Kidney (tissue), 14 donors: ENCODE data around the gene LAMA5. TPM values are rescaled to one million over a fixed set of nuclear protein-coding genes. Genes with fewer than 3 reads are reported as not detected.
A peak's percentile ranks its signal among the peaks of the same experiment; 100 is the strongest.

Experiments
- DNase-seq, 5 donors: peaks; one replicate each; pipeline ENCODE4 v3.0.0-alpha.2; 2013 to 2020
- FAIRE-seq: peaks from 2 replicates; lab custom pipeline; 2012; peaks lifted over from hg19 to GRCh38; lab: Jason Lieb, UNC
- H3K27ac ChIP-seq, 2 donors: one replicate each; pipeline ENCODE4 v1.7.0; 2013; ENCODE audit warnings: low read depth in 2 of 2, low read length in 2 of 2, inconsistent platforms in 1 of 2
- H3K27me3 ChIP-seq: one replicate; pipeline ENCODE4 v1.7.1; 2013; ENCODE audit warnings: low read length, inconsistent platforms; ENCODE audit not compliant: control insufficient read depth, insufficient read depth
- H3K36me3 ChIP-seq, 3 donors: one replicate each; pipeline versions ENCODE4 v1.7.0 to v1.7.1; 2013; ENCODE audit warnings: low read length in 3 of 3, control low read depth in 1 of 3, inconsistent platforms in 1 of 3; ENCODE audit not compliant: insufficient read depth in 3 of 3, control insufficient read depth in 2 of 3
- H3K4me1 ChIP-seq, 3 donors: one replicate each; pipeline versions ENCODE4 v1.7.0 to v1.7.1; 2013; ENCODE audit warnings: low read length in 3 of 3, inconsistent platforms in 1 of 3, low read depth in 1 of 3; ENCODE audit not compliant: control insufficient read depth in 2 of 3, insufficient read depth in 2 of 3
- H3K4me3 ChIP-seq, 3 donors: one replicate each; pipeline versions ENCODE4 v1.7.0 to v1.8.1; 2013; ENCODE audit warnings: low read length in 3 of 3, control low read depth in 1 of 3, inconsistent platforms in 1 of 3
- H3K9ac ChIP-seq, 3 donors: one replicate each; pipeline versions ENCODE4 v1.7.0 to v1.7.1; 2013; ENCODE audit warnings: low read length in 3 of 3, control low read depth in 1 of 3, inconsistent platforms in 1 of 3
- H3K9me3 ChIP-seq, 3 donors: one replicate each; pipeline versions ENCODE4 v1.7.0 to v1.7.1; 2013; ENCODE audit warnings: low read length in 3 of 3, control low read depth in 1 of 3, inconsistent platforms in 1 of 3; ENCODE audit not compliant: control insufficient read depth in 2 of 3, insufficient read depth in 1 of 3
- CTCF ChIP-seq: IDR thresholded peaks from 3 replicates; pipeline ENCODE4 v1.5.1; 2012; ENCODE audit warnings: mild to moderate bottlenecking, moderate library complexity, borderline replicate concordance; ENCODE audit not compliant: insufficient read depth; ENCODE audit errors: extremely low read depth
- intact Hi-C: fragments of 100-400 bp; cut with DNase I; formaldehyde crosslinking; loops from one replicate; pipeline ENCODE4 v1.11.1; 2022
- polyA plus RNA-seq: library from polyadenylated mRNA; stranded (reverse); fragments of 350-450 nt; fragmentation: Illumina TruSeq; extraction: RNeasy Lipid Tissue Mini Kit (QIAGEN cat#74804); gene quantifications from one replicate; pipeline ENCODE4 v1.2.3, GENCODE V29; 2014; ENCODE audit warnings: low read depth, low replicate concordance; ENCODE audit not compliant: insufficient read depth
- total RNA-seq: library from RNA; stranded (reverse); fragmentation: NEBNext Ultra II Directional; extraction: Animal tissue kit (Norgen Biotek cat#: 25700); gene quantifications from one replicate; pipeline ENCODE4 v1.2.1, GENCODE V29; 2021
- donor health status: control.
- donor health status: control.
- donor health status: control.
- donor health status: control.
- donor health status: control.
- donor health status: DM: yes; HTN: yes; CAD: no.
- donor health status: Normal renal cell carcinoma (clear cell type).

The LAMA5 gene
- total and polyA plus RNA-seq, 2 donors from 2014 or later = 94.0 to 342 TPM

GRCh38 chr20:62274332-62274950 is 92.7 kb downstream of the LAMA5 start:
- intact Hi-C loops = no loop called here
- H3K4me1 ChIP-seq = no peaks in the 10 kb centered on the region
- H3K27ac ChIP-seq = no peak overlapping the region
- no peak for TF ChIP-seq CTCF
- H3K36me3 ChIP-seq = peaks cover 5 to 32% (median 18%) of the 10 kb centered on the region in 3 donors
- no peak overlapping the region for H3K4me3 ChIP-seq
- no peaks in the 10 kb centered on the region for H3K9me3 ChIP-seq
- peak in 4 of 5 donors; percentile 60 to 76 (median 70) for DNase-seq
- H3K9ac ChIP-seq = no peak overlapping the region
- H3K27me3 ChIP-seq = no peaks in the 10 kb centered on the region
- FAIRE-seq = no peak

- no peak for FAIRE-seq
- no peak overlapping the region for H3K4me3 ChIP-seq
- no peak for DNase-seq
- H3K36me3 ChIP-seq = peaks cover 5 to 27% (median 18%) of the 10 kb centered on the region in 3 donors
- no peak overlapping the region for H3K9ac ChIP-seq
- TF ChIP-seq CTCF = no peak
- no peaks in the 10 kb centered on the region for H3K9me3 ChIP-seq
- H3K4me1 ChIP-seq = no peaks in the 10 kb centered on the region
- no peak overlapping the region for H3K27ac ChIP-seq
- no peaks in the 10 kb centered on the region for H3K27me3 ChIP-seq
- intact Hi-C loops = no loop called here
Measured at GRCh38 chr20:62273416-62273815, 93.7 kb downstream of the LAMA5 start.

GRCh38 chr20:62272200-62272599 is 94.9 kb downstream of the LAMA5 start:
- TF ChIP-seq CTCF = no peak
- Histone ChIP-seq H3K27me3 (no peaks in the 10 kb centered on the region), H3K36me3 (peaks cover 3 to 27% (median 20%) of the 10 kb centered on the region in 3 donors), H3K9me3 (no peaks in the 10 kb centered on the region), H3K4me1 (no peaks in the 10 kb centered on the region), H3K4me3 (no peak overlapping the region), H3K27ac (no peak overlapping the region), H3K9ac (no peak overlapping the region)
- intact Hi-C loops = no loop called here
- no peak for DNase-seq
- no peak for FAIRE-seq
